OCI-LY7 (cell line): ENCODE data around the gene NPIPB2. TPM values are rescaled to one million over a fixed set of nuclear protein-coding genes. Genes with fewer than 3 reads are reported as not detected.

Experiments
- BruUV-seq: library from RNA; stranded (reverse); fragments of 400-500 nt; replicated peaks from 2 replicates; lab custom pipeline; 2021; lab: Mats Ljungman, UMichigan
- CTCF ChIA-PET: fragments of 300-600 bp; sonication (Branson Sonifier 250); formaldehyde crosslinking; loops from one replicate; lab custom pipeline; 2022; ENCODE audit warnings: antibody characterized with exemption; ENCODE audit not compliant: unreplicated experiment; lab: Charles Lee
- POLR2A ChIA-PET: fragments of 300-600 bp; sonication (Branson Sonifier 250); formaldehyde crosslinking; loops from one replicate; lab custom pipeline; 2022; ENCODE audit warnings: antibody characterized with exemption; lab: Charles Lee
- DNase-seq: peaks from one replicate; pipeline ENCODE4 v3.0.0-alpha.2; 2015; ENCODE audit warnings: low spot score
- H2AFZ ChIP-seq: fragments of 200-600 bp; sonication (generic), shearing (Covaris generic); 2 replicates; pipeline ENCODE4 v1.6.1; 2014; ENCODE audit warnings: mild to moderate bottlenecking, antibody characterized with exemption, low read length, moderate library complexity
- H3K27ac ChIP-seq: fragments of 200-600 bp; sonication (generic); 2 replicates; pipeline ENCODE4 v1.5.1; 2014; ENCODE audit warnings: mixed run types, low read depth, mild to moderate bottlenecking, moderate library complexity, low read length, inconsistent platforms; ENCODE audit not compliant: poor library complexity, severe bottlenecking
- H3K36me3 ChIP-seq: fragments of 200-600 bp; sonication (generic); 2 replicates; pipeline ENCODE4 v1.6.1; 2014; ENCODE audit warnings: mild to moderate bottlenecking, antibody characterized with exemption, low read length, moderate library complexity, mixed read lengths; ENCODE audit not compliant: insufficient read depth
- H3K4me1 ChIP-seq: fragments of 200-600 bp; sonication (generic); 2 replicates; pipeline ENCODE4 v1.5.1; 2014; ENCODE audit warnings: mild to moderate bottlenecking, low read length; ENCODE audit not compliant: insufficient read depth, poor library complexity, severe bottlenecking
- H3K4me2 ChIP-seq: fragments of 200-600 bp; sonication (generic); 2 replicates; pipeline ENCODE4 v1.6.1; 2014; ENCODE audit warnings: mild to moderate bottlenecking, low read length
- H3K4me3 ChIP-seq: fragments of 200-600 bp; sonication (generic); 2 replicates; pipeline ENCODE4 v1.5.1; 2014; ENCODE audit warnings: mild to moderate bottlenecking, low read depth, low read length; ENCODE audit not compliant: poor library complexity, severe bottlenecking
- H3K79me2 ChIP-seq: fragments of 200-600 bp; sonication (generic); 2 replicates; pipeline ENCODE4 v1.6.1; 2016; ENCODE audit warnings: low read depth, mild to moderate bottlenecking, low read length, moderate library complexity, mixed read lengths; ENCODE audit not compliant: insufficient read depth
- H3K9me2 ChIP-seq: fragments of 200-600 bp; sonication (generic); 2 replicates; pipeline ENCODE4 v1.6.1; 2016; ENCODE audit warnings: mild to moderate bottlenecking, low read length, mixed read lengths; ENCODE audit not compliant: insufficient read depth
- H3K9me3 ChIP-seq: fragments of 200-600 bp; sonication (generic); 2 replicates; pipeline ENCODE4 v1.6.1; 2014; ENCODE audit warnings: mild to moderate bottlenecking, mixed run types, low read length, mixed read lengths
- H4K20me1 ChIP-seq: fragments of 200-600 bp; sonication (generic); 2 replicates; pipeline ENCODE4 v1.6.1; 2014; ENCODE audit warnings: mild to moderate bottlenecking, antibody characterized with exemption, low read length, moderate library complexity, mixed read lengths; ENCODE audit not compliant: insufficient read depth
- CTCF ChIP-seq: fragments of 200-600 bp; sonication (generic); conservative IDR thresholded peaks from 2 replicates; pipeline ENCODE4 v1.5.1; 2014; ENCODE audit warnings: mild to moderate bottlenecking, antibody characterized with exemption, low read length, moderate library complexity, mixed read lengths
- EZH2phosphoT487 ChIP-seq: fragments of 200-600 bp; sonication (generic); IDR thresholded peaks from 2 replicates; pipeline ENCODE4 v1.6.1; 2018; ENCODE audit warnings: low read depth, borderline replicate concordance, mild to moderate bottlenecking, mixed run types, antibody characterized with exemption, low read length, moderate library complexity, mixed read lengths
- intact Hi-C: fragments of 100-400 bp; cut with micrococcal nuclease; formaldehyde crosslinking; loops from one replicate; pipeline ENCODE4 v1.10.0; 2022; ENCODE audit not compliant: unreplicated experiment
- total RNA-seq, 2 experiments: library from RNA; depleted of rRNA in 1 of 2; stranded (reverse); fragments of >200 nt in 1 of 2; shearing (Covaris generic) in 1 of 2; gene quantifications; 2 replicates each; pipeline ENCODE4 v1.2.3, GENCODE V29; 2014 to 2022

NPIPB2 gene
- total RNA-seq, 2 experiments from 2014 or later, result 7.5 to 35.9 TPM

GRCh38 chr16:11907160-11907970, 34.5 kb downstream of the NPIPB2 start:
- POLR2A ChIA-PET, result interaction anchor here (1.6 kb wide), 1 partner anchor 9 kb away, joined by 5 read pairs; the partner anchor contains the start of gene GSPT1
- CTCF ChIA-PET, result no interaction called here
- Histone ChIP-seq H2AFZ (no peak overlapping the region), H3K36me3 (peaks cover 89% of the 10 kb centered on the region), H3K4me2 (no peak overlapping the region), H3K79me2 (peaks cover 98% of the 10 kb centered on the region), H4K20me1 (peaks cover 40% of the 10 kb centered on the region), H3K27ac (no peak overlapping the region), H3K4me1 (peaks cover 10% of the 10 kb centered on the region), H3K9me3 (no peaks in the 10 kb centered on the region), H3K4me3 (no peak overlapping the region), H3K9me2 (no peaks in the 10 kb centered on the region)
- TF ChIP-seq CTCF (no peak), EZH2phosphoT487 (no peak)
- no TSS peak for BruUV-seq
- no peak for DNase-seq
- intact Hi-C loops, result no loop called here

GRCh38 chr16:11903906-11904305, 37.9 kb downstream of the NPIPB2 start:
- TF ChIP-seq EZH2phosphoT487 (no peak), CTCF (no peak)
- no peak for DNase-seq
- H3K9me2 ChIP-seq, result no peaks in the 10 kb centered on the region
- no peak overlapping the region for H3K4me2 ChIP-seq
- peaks cover 96% of the 10 kb centered on the region for H3K79me2 ChIP-seq
- POLR2A ChIA-PET, result interaction anchor here (0.7 to 0.9 kb wide), 2 partner anchors 9 to 408 kb away, joined by 3 read pairs; no protein-coding TSS in a partner anchor
- BruUV-seq, result no TSS peak
- H3K9me3 ChIP-seq, result no peaks in the 10 kb centered on the region
- no peak overlapping the region for H3K27ac ChIP-seq
- peaks cover 32% of the 10 kb centered on the region; the same call in 1 of the 2 replicates for H4K20me1 ChIP-seq
- intact Hi-C loops, result no loop called here
- no peaks in the 10 kb centered on the region for H3K4me1 ChIP-seq
- no peak overlapping the region for H2AFZ ChIP-seq
- H3K4me3 ChIP-seq, result no peak overlapping the region
- CTCF ChIA-PET, result no interaction called here
- H3K36me3 ChIP-seq, result peaks cover 72% of the 10 kb centered on the region

GRCh38 chr16:11901091-11901490, 40.8 kb downstream of the NPIPB2 start:
- H4K20me1 ChIP-seq, result peaks cover 25% of the 10 kb centered on the region; the same call in 1 of the 2 replicates
- peaks cover 73% of the 10 kb centered on the region for H3K36me3 ChIP-seq
- DNase-seq, result no peak
- H3K9me2 ChIP-seq, result no peaks in the 10 kb centered on the region
- no peak overlapping the region for H3K4me3 ChIP-seq
- H3K27ac ChIP-seq, result no peak overlapping the region
- intact Hi-C loops, result no loop called here
- ChIA-PET CTCF (no interaction called here), POLR2A (interaction anchor here (0.6 kb wide), 1 partner anchor 43 kb away, joined by 3 read pairs; no protein-coding TSS in a partner anchor)
- no peak overlapping the region for H2AFZ ChIP-seq
- H3K9me3 ChIP-seq, result no peaks in the 10 kb centered on the region
- H3K79me2 ChIP-seq, result peaks cover 98% of the 10 kb centered on the region
- TF ChIP-seq EZH2phosphoT487, result no peak
- no peak for TF ChIP-seq CTCF
- no TSS peak for BruUV-seq
- H3K4me1 ChIP-seq, result peaks cover 3% of the 10 kb centered on the region
- H3K4me2 ChIP-seq, result no peak overlapping the region
